Measurements from ENCODE around the gene ATXN10. TPM values are rescaled to one million over a fixed set of nuclear protein-coding genes. Genes with fewer than 3 reads are reported as not detected.

ATXN10 gene
- total RNA-seq, 2 experiments from 2014 or later = 79.8 to 83.7 TPM

DNA sequence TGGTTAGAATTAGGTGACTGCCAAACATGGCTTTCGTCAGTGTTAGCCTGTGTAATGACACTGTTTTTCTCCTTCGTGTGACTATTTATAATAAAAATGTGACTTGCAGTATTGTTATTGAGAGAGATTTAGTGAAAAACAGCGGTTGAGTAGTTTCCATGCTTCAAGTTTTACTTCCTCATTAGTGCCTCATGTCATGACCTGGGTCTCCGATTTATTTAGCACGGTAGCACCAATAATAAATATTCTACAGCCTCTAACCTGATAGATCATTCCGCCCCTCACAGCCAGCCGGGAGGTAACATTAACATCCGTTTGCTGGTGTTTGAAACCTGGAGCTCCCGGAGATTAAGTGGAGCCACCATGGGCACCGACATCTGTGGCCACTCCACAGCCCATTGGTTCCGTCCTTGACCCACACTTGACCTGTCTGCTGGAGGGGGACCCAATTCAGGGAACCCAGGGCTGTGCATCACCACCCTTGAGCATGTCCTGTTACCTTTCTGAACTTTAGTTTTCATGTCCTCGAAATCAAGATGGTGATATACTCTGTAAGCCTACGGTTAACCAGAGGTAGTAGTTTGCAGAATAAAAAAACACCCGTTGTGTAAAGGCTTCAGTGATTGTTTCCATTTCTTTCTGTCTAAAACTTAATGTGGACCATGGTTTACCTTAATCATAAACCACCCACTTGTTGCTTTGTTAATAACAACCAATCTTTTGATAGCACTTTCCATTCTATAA lies 104.1 kb downstream of the ATXN10 start:
- Mint-ChIP-seq H3K4me3 (no peak overlapping the region), H3K27ac (no peak overlapping the region), H3K9me3 (no peaks in the 10 kb centered on the region), H3K27me3 (ENCODE audit: low read depth) (no peaks in the 10 kb centered on the region), H3K4me1 (ENCODE audit: low read depth) (peaks cover 11% of the 10 kb centered on the region), H3K36me3 (ENCODE audit: low read depth) (peaks cover 19% of the 10 kb centered on the region)
- CTCF ChIA-PET = no interaction called here
- intact Hi-C loops (cut with micrococcal nuclease) = no loop called here
- DNase-seq = no peak

DNA sequence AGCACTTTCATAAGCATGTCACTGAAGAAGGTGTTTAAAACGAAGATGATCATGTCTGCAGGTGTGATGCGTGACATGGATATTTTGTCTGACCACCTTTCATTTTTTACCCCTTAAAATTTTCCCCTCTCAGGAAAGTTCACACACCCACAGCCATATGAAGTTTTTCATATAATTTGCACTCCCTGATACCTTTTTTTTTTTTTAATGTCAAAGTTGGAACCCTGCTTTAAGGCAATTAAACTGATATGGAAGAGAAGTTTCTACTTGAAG lies 104.6 kb downstream of the ATXN10 start:
- Mint-ChIP-seq H3K27ac (no peak overlapping the region), H3K4me1 (ENCODE audit: low read depth) (peaks cover 9% of the 10 kb centered on the region), H3K9me3 (no peaks in the 10 kb centered on the region), H3K27me3 (ENCODE audit: low read depth) (no peaks in the 10 kb centered on the region), H3K4me3 (no peak overlapping the region), H3K36me3 (ENCODE audit: low read depth) (peaks cover 19% of the 10 kb centered on the region)
- intact Hi-C loops (cut with micrococcal nuclease) = no loop called here
- no peak for DNase-seq
- CTCF ChIA-PET = no interaction called here

DNA sequence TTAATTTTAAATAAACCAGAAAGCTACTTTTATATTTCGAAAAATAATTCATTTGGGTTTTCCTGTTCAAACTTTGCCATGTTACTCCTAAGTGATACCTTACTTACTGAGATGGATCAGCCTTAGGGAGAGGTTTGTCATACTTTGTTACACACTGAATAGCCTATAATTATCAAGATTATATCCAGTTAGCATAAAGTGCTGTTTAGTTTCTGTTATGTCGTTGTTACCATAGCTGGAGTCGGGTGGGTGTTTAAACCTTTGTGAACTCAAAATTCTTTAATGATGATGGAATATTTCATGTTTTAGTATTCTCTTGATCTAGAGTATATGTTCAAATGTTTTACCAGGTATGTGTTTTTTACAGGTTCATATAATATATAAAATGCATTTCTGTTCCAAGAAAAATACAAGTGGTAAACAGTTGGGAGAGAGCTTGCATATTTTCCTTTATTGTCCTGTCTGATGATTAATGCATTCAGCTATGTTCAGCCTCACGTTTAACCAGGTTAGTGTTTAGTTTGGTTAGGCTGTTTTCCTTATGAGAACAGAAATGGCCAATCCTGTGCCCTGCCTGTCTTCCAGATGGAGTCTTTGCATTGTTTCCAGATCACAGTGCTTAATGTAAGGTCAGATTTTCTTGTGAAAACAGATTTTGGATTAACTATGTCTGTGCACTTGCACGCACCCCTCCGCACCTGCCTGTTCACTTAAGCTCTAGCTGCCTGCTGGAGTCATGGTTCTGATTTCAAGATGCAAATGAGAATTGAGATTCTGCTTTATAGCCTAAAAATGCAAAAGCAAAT lies 105.6 kb downstream of the ATXN10 start:
- CTCF ChIA-PET = interaction anchor here (0.7 to 1.2 kb wide), 2 partner anchors 15 to 37 kb away, joined by 3 to 4 read pairs; no protein-coding TSS in a partner anchor
- Mint-ChIP-seq H3K27me3 (ENCODE audit: low read depth) (no peaks in the 10 kb centered on the region), H3K36me3 (ENCODE audit: low read depth) (peaks cover 19% of the 10 kb centered on the region), H3K4me3 (no peak overlapping the region), H3K4me1 (ENCODE audit: low read depth) (peaks cover 4% of the 10 kb centered on the region), H3K9me3 (no peaks in the 10 kb centered on the region), H3K27ac (no peak overlapping the region)
- intact Hi-C loops (cut with micrococcal nuclease) = no loop called here
- no peak for DNase-seq

DNA sequence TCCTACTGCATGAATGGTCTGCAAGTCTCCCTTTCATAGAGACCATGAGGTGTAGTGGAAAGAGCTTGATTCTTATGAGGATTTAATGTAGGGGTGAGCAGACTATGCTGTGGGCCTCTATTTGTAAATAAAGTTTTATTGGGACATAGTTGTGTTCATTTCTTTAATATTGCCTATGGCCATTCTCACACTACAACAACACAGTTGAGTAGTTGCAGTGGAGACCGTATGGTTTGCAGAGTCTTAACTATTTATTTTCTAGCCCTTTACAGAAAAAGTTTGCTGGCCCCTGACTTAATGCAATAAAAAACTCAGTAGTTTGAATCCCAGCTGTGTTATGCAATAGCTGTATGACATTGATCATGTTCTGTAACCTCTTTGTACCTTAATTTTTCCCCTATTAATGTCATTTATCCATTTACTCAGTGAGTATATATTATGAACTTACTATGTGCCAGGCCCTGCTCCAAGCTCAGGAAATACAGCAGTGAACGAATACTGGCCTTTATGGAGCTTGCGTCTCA lies 106.3 kb downstream of the ATXN10 start:
- Mint-ChIP-seq H3K4me3 (no peak overlapping the region), H3K4me1 (ENCODE audit: low read depth) (peaks cover 1% of the 10 kb centered on the region), H3K27ac (no peak overlapping the region), H3K27me3 (ENCODE audit: low read depth) (no peaks in the 10 kb centered on the region), H3K36me3 (ENCODE audit: low read depth) (peaks cover 15% of the 10 kb centered on the region), H3K9me3 (no peaks in the 10 kb centered on the region)
- DNase-seq = no peak
- CTCF ChIA-PET = interaction anchor here (1.2 kb wide), 1 partner anchor 14 kb away, joined by 3 read pairs; no protein-coding TSS in a partner anchor
- intact Hi-C loops (cut with micrococcal nuclease) = no loop called here

DNA sequence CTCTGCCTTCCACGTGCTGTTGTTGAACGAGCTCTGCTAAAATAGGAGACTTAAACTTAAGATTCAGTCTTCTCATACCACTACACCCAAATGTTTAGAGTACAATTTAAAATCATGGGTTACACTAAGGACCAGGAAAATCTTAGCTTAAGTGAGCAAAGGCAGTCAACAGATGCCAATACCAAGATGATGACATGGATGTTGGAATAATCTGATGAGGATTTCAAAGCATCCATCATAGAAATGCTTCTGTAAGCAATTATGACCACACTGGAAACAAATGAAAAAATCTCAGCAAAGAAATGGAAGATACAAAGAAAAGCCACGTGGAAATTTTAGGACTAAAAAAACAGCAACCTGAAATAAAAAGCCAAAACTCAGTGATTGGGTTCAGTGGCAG lies 109.8 kb downstream of the ATXN10 start:
- Mint-ChIP-seq H3K36me3 (ENCODE audit: low read depth) (peaks cover 18% of the 10 kb centered on the region), H3K4me3 (no peak overlapping the region), H3K27ac (no peak overlapping the region), H3K9me3 (no peaks in the 10 kb centered on the region), H3K27me3 (ENCODE audit: low read depth) (no peaks in the 10 kb centered on the region), H3K4me1 (ENCODE audit: low read depth) (peaks cover 3% of the 10 kb centered on the region)
- intact Hi-C loops (cut with micrococcal nuclease) = no loop called here
- no peak for DNase-seq
- CTCF ChIA-PET = no interaction called here

DNA sequence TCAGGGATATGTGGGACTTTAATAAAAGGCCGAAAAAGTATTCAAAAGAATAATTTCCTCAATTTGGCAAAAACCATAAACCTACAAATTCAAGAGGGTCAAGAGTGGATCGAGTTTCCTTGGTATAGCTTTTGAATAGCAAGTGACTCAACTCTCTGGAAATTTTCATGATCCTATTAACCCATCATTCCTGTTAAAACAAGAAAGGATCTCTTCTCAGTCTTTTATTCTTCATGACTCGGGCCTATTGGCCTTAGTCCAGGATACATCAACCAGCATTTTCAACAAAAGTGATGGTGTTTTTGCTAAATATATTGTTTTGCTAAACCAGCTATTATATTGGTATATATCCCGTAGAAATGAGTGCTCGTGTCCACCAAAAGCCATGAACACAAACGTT lies 110.3 kb downstream of the ATXN10 start:
- DNase-seq = no peak
- Mint-ChIP-seq H3K4me1 (ENCODE audit: low read depth) (peaks cover 3% of the 10 kb centered on the region), H3K9me3 (no peaks in the 10 kb centered on the region), H3K27ac (no peak overlapping the region), H3K36me3 (ENCODE audit: low read depth) (peaks cover 18% of the 10 kb centered on the region), H3K4me3 (no peak overlapping the region), H3K27me3 (ENCODE audit: low read depth) (no peaks in the 10 kb centered on the region)
- intact Hi-C loops (cut with micrococcal nuclease) = no loop called here
- CTCF ChIA-PET = no interaction called here

DNA sequence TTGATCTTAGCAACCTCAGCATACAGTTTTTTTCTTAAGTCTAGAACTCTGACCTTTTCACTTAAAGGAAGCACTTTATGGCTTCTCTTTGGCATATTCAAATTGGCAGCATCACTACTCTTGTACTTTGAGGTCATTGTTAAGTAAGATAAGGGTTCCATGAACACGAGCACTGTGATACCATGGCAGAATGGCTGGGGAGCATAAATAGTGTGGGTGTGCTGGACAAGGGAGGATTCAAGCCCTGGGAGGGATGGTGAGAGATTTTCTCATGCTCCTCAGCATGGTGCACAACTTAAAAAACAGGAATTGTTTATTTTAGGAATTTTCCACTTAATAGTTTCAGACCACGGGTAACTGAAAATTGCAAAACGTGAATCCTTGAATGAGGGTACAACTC lies 111.4 kb downstream of the ATXN10 start:
- H3K36me3 Mint-ChIP-seq (ENCODE audit: low read depth) = peaks cover 16% of the 10 kb centered on the region
- intact Hi-C loops (cut with micrococcal nuclease) = no loop called here
- peaks cover 3% of the 10 kb centered on the region for H3K4me1 Mint-ChIP-seq (ENCODE audit: low read depth)
- no peak overlapping the region for H3K27ac Mint-ChIP-seq
- CTCF ChIA-PET = no interaction called here
- H3K27me3 Mint-ChIP-seq (ENCODE audit: low read depth) = no peaks in the 10 kb centered on the region
- H3K4me3 Mint-ChIP-seq = no peak overlapping the region
- no peak for DNase-seq
- no peaks in the 10 kb centered on the region for H3K9me3 Mint-ChIP-seq

DNA sequence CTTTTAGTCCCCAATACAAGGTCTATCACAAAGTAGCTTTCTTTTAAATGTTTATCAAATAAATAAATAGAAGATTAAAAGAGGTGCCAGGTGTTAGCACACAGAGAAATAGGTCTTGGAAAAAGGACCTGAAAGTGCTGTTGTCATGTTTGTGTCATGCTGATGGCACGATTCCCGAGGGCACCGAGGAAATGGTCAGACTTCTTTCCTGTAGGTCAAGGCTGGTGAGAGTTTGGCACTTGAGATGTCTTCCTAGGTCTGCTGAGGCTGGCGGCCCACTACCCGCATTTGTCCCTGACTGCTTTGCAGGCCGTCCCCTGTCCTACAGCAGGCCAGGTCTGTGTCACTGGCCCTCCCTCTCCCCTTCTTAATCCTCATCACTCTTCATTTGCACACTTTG lies 112.1 kb downstream of the ATXN10 start:
- H3K4me1 Mint-ChIP-seq (ENCODE audit: low read depth) = peaks cover 3% of the 10 kb centered on the region
- no peaks in the 10 kb centered on the region for H3K9me3 Mint-ChIP-seq
- no peak for DNase-seq
- intact Hi-C loops (cut with micrococcal nuclease) = no loop called here
- H3K36me3 Mint-ChIP-seq (ENCODE audit: low read depth) = peaks cover 21% of the 10 kb centered on the region
- H3K27me3 Mint-ChIP-seq (ENCODE audit: low read depth) = no peaks in the 10 kb centered on the region
- no peak overlapping the region for H3K27ac Mint-ChIP-seq
- H3K4me3 Mint-ChIP-seq = no peak overlapping the region
- CTCF ChIA-PET = no interaction called here

DNA sequence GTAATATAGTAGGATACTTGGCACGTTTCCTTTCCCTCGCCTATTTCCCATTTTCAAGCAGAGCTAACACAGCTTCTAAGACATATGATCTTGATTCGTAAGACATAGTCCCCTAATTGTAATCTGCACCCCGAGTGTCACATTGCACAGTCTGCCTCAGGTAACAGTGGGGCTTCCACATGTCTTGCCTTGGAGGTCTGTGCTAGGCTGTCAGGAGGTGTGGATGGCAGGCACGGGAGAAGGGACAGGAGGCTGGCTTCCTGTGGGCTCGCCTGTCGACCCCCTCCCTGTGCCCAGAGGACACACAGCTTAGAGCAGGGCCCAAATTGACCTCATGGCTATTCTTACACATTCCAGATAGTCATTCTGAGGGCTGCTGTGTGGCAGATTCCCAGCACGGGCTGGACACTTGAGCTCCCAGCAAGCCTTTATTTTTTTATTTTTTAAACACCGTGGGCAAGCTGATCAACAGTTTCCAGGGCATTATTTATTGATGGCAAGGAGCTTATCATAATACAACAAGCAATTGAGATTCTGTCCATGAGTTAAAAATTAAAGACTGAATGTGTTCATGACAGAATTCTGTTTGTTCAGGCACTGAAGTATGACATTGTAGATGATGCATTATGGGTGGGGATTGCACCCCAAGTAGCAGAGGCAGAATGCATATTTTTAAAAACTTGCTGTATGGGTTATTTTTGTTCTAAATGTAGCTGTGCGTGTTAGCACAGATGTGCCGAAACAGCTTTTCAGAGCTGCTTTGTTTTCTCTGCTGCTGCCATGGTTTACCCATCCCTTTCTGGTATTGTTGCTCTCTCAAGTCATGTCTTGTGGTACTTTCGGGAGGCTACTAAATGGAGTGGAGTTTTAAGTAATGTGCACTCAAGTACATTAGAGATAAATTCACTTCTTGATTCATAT lies 113.0 kb downstream of the ATXN10 start:
- H3K27me3 Mint-ChIP-seq (ENCODE audit: low read depth) = no peaks in the 10 kb centered on the region
- no peak for DNase-seq
- peaks cover 3% of the 10 kb centered on the region for H3K4me1 Mint-ChIP-seq (ENCODE audit: low read depth)
- H3K4me3 Mint-ChIP-seq = no peak overlapping the region
- peaks cover 15% of the 10 kb centered on the region for H3K36me3 Mint-ChIP-seq (ENCODE audit: low read depth)
- intact Hi-C loops (cut with micrococcal nuclease) = no loop called here
- CTCF ChIA-PET = no interaction called here
- no peaks in the 10 kb centered on the region for H3K9me3 Mint-ChIP-seq
- no peak overlapping the region for H3K27ac Mint-ChIP-seq

DNA sequence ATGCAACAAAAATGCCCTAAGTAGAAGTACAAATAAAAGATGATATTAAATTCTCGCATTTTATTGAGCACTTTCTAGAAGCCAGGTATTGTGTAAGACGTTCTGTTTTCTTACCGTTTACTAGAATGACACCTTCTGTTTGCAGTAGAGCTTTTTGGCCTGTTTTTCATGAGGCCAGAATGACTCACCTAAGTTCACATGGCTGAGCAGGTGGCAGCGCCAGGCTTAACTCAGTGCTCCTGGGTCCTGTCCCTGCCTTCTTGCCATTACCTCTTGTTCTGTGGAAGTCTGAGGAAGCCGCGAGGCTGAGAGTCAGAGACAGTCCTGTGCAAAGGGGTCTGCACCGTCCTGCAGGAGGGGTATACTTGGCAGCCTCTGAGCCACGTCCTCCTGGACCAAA lies 113.8 kb downstream of the ATXN10 start:
- Mint-ChIP-seq H3K36me3 (ENCODE audit: low read depth) (peaks cover 15% of the 10 kb centered on the region), H3K4me3 (no peak overlapping the region), H3K27ac (no peak overlapping the region), H3K4me1 (ENCODE audit: low read depth) (peaks cover 3% of the 10 kb centered on the region), H3K27me3 (ENCODE audit: low read depth) (no peaks in the 10 kb centered on the region), H3K9me3 (no peaks in the 10 kb centered on the region)
- intact Hi-C loops (cut with micrococcal nuclease) = no loop called here
- CTCF ChIA-PET = no interaction called here
- DNase-seq = no peak

DNA sequence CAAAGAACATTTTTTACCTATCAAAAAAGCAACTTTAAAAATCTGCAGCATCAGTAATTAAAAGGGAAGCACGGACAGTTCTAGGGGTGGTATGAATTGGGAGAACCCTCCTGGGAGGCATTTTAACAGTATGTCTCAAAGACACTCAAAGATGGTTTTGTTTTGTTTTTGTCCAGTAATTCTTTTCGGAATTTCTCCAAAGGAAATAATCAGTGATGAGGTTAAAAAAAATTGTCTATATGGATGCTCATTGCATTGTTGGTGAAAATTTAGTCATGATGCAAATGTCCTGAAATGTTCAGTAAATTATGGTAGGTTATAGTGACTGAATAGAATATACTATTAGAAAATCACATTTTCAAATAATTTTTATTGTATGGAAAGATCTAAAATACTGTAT lies 115.1 kb downstream of the ATXN10 start:
- Mint-ChIP-seq H3K27me3 (ENCODE audit: low read depth) (no peaks in the 10 kb centered on the region), H3K4me1 (ENCODE audit: low read depth) (peaks cover 3% of the 10 kb centered on the region), H3K27ac (no peak overlapping the region), H3K36me3 (ENCODE audit: low read depth) (peaks cover 22% of the 10 kb centered on the region), H3K4me3 (no peak overlapping the region), H3K9me3 (no peaks in the 10 kb centered on the region)
- CTCF ChIA-PET = no interaction called here
- intact Hi-C loops (cut with micrococcal nuclease) = no loop called here
- no peak for DNase-seq

DNA sequence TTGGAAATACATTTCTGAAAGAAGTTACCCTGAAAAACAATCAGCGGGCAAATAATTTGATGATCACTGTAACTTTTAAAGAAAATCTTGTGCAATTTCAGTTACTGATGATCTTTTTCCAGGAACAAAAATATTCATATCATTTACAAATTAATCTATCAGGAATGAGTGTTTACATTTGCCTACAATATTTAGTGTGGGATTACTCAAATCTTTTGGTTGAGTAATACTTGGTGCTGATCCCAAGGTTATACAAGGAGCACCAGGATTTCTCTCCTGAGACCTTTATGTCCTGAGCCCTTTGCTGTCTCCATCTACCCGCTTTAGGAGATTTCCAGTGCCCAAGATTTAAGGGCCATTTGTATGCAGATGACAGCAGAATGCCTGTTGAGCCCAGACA lies 116.1 kb downstream of the ATXN10 start:
- Mint-ChIP-seq H3K4me3 (no peak overlapping the region), H3K36me3 (ENCODE audit: low read depth) (peaks cover 29% of the 10 kb centered on the region), H3K9me3 (no peaks in the 10 kb centered on the region), H3K27ac (no peak overlapping the region), H3K27me3 (ENCODE audit: low read depth) (no peaks in the 10 kb centered on the region), H3K4me1 (ENCODE audit: low read depth) (peaks cover 3% of the 10 kb centered on the region)
- CTCF ChIA-PET = no interaction called here
- no peak for DNase-seq
- intact Hi-C loops (cut with micrococcal nuclease) = no loop called here

Measured in activated naive CD4-positive, alpha-beta T cell treated with anti-CD3 and anti-CD28 coated beads for 36 hours (primary cell).